Gastrocnemius medialis (tissue), 4 donors: Measurements from ENCODE around the gene TBATA. TPM values are rescaled to one million over a fixed set of nuclear protein-coding genes. Genes with fewer than 3 reads are reported as not detected.

ENCODE experiments used
- ATAC-seq, 2 donors: fragments of 150-250 bp; one replicate each; pipeline ENCODE4 v1.9.1; 2016
- DNase-seq, 2 donors: peaks; one replicate each; pipeline ENCODE4 v3.0.0-alpha.2; 2019
- H3K27ac ChIP-seq, 4 donors: fragments of 200-600 bp; sonication (generic); 1 replicate in 1 of 4; 2 replicates in 3 of 4; pipeline ENCODE4 v1.5.1; 2016 to 2018; ENCODE audit warnings: mild to moderate bottlenecking in 2 of 4, moderate library complexity in 1 of 4
- H3K27me3 ChIP-seq, 3 donors: fragments of 200-600 bp; sonication (generic) in 2 of 3; 1 replicate in 1 of 3; 2 replicates in 2 of 3; pipeline versions ENCODE4 v1.5.1 to v1.6.0; 2016 to 2019; ENCODE audit warnings: mild to moderate bottlenecking in 1 of 3, moderate library complexity in 1 of 3
- H3K36me3 ChIP-seq, 2 donors: fragments of 200-600 bp; sonication (generic) in 1 of 2; one replicate each; pipeline ENCODE4 v1.5.1; 2017 to 2018
- H3K4me1 ChIP-seq, 2 donors: fragments of 200-600 bp; sonication (generic) in 1 of 2; one replicate each; pipeline ENCODE4 v1.5.1; 2016 to 2017; ENCODE audit warnings: mild to moderate bottlenecking in 2 of 2
- H3K4me3 ChIP-seq, 4 donors: fragments of 200-600 bp; sonication (generic) in 3 of 4; 1 replicate in 1 of 4; 2 replicates in 3 of 4; pipeline ENCODE4 v1.5.1; 2016 to 2019; ENCODE audit warnings: mild to moderate bottlenecking in 2 of 4
- H3K9me3 ChIP-seq, 3 donors: fragments of 200-600 bp; sonication (generic) in 2 of 3; 1 replicate in 1 of 3; 2 replicates in 2 of 3; pipeline ENCODE4 v1.5.1; 2016 to 2019
- POLR2A ChIP-seq, 2 donors: fragments of 450-650 bp; IDR thresholded peaks; one replicate each; pipeline ENCODE4 v1.6.1; 2017; ENCODE audit warnings: antibody characterized with exemption in 2 of 2, mild to moderate bottlenecking in 2 of 2, moderate library complexity in 2 of 2
- in situ Hi-C, 4 donors: fragments of 200-750 bp; cut with MboI; loops; one replicate each; pipeline versions ENCODE4 v1.15.0 to v1.8.0; 2017; ENCODE audit warnings: low sequenced_read_pairs in 4 of 4
- intact Hi-C: fragments of 100-400 bp; cut with DNase I; formaldehyde crosslinking; loops from one replicate; pipeline ENCODE4 v1.15.1; 2023; ENCODE audit warnings: low total_unique reads
- total RNA-seq, 4 donors: library from RNA; depleted of rRNA; stranded (reverse); fragments of >200 nt; gene quantifications; one replicate each; pipeline versions ENCODE4 v1.1.0 to v1.2.3, GENCODE V29; 2016
- TF ChIP-seq, protein P1 (sequence below), 5 experiments: fragments of 450-650 bp in 3 of 5; fragments of 200-600 bp in 2 of 5; sonication (generic) in 2 of 5; IDR thresholded peaks in 4 of 5; conservative IDR thresholded peaks in 1 of 5; 1 replicate in 4 of 5; 2 replicates in 1 of 5; pipeline ENCODE4 v1.5.1; 2016 to 2019; ENCODE audit warnings: antibody characterized with exemption in 5 of 5, mild to moderate bottlenecking in 3 of 5, moderate library complexity in 3 of 5

Gene TBATA
- total RNA-seq, 4 donors from 2014 or later = not detected

DNA sequence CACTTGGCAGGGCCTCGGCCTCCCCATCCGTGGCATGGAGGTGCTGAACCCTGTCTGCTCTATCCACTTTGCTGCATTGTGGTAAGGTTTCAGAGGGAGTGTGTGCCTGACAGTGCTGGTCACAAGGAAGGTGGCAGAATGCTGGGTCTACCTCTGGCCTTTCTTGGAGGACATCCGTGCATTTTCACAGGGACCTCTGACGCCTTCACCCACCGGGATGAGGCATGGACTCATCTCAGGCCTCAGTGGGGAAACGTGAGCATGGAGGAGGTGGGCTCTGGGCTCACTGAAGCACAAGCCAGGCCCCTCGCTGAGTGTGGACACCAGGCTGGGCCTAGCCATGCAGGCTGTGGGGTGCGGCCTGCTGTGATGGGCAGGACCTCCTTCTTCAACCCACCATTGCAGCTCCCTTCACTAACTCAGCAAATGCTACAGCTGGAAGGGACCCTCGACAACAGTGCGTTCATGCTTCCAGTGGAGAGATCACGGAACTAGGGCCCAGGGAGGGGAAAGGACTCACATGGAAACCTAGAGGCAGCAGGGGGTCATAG lies 8.6 kb downstream of the TBATA start:
- Histone ChIP-seq H3K9me3 (no peaks in the 10 kb centered on the region), H3K36me3 (no peaks in the 10 kb centered on the region), H3K27me3 (no peaks in the 10 kb centered on the region), H3K27ac (no peak overlapping the region), H3K4me3 (no peak overlapping the region), H3K4me1 (no peaks in the 10 kb centered on the region)
- no peak for TF ChIP-seq POLR2A (IDR thresholded peaks at IDR 0.05)
- TF ChIP-seq, protein P1, sequence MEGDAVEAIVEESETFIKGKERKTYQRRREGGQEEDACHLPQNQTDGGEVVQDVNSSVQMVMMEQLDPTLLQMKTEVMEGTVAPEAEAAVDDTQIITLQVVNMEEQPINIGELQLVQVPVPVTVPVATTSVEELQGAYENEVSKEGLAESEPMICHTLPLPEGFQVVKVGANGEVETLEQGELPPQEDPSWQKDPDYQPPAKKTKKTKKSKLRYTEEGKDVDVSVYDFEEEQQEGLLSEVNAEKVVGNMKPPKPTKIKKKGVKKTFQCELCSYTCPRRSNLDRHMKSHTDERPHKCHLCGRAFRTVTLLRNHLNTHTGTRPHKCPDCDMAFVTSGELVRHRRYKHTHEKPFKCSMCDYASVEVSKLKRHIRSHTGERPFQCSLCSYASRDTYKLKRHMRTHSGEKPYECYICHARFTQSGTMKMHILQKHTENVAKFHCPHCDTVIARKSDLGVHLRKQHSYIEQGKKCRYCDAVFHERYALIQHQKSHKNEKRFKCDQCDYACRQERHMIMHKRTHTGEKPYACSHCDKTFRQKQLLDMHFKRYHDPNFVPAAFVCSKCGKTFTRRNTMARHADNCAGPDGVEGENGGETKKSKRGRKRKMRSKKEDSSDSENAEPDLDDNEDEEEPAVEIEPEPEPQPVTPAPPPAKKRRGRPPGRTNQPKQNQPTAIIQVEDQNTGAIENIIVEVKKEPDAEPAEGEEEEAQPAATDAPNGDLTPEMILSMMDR (IDR thresholded peaks at IDR 0.05 in 4 of 5, conservative IDR thresholded peaks at IDR 0.05 in 1 of 5) = no peak
- DNase-seq (no peak), ATAC-seq (no peak)
- intact Hi-C loops (no loop called here), in situ Hi-C loops (no loop called here)

DNA sequence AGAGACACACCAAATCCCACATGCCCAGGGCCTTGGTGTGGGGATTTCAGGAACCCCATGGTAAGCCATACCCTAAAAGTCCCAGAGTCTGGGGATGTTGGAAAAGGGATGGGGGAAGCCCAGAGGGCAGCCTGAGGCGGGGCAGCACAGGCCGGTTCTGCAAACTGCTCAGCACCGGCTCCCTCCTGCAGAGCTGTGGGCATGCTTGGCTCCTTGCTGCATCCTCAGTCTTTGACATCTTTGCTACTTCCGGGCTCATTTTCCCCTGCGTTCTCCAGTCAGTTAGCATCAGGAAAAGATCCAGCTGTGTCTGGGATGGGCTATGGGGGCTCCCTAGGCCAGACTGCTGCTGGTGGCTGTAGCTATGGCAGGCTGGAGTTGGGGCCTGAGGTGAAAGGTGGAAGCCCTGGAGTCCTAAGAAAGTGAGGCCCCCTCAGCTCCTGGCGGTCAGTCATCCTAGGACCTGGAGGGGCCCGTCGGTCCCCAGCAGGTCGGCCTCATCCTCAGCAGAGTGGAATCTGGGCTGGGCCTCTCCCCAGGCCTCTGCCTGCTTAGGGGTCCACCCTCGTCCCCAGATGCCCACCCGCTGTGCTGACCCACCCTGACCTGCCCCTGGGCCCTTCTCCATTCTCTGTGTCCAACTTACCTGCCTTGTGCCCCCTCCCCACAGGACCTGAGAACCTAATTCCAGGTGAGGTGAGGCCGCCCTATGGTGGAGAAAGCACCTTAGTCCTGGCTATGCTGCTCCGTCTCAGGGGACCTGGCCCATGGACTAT lies 9.3 kb downstream of the TBATA start:
- intact Hi-C loops = no loop called here
- in situ Hi-C loops = no loop called here
- ATAC-seq (no peak), DNase-seq (no peak)
- Histone ChIP-seq H3K27ac (no peak overlapping the region), H3K27me3 (no peaks in the 10 kb centered on the region), H3K36me3 (no peaks in the 10 kb centered on the region), H3K4me3 (no peak overlapping the region), H3K4me1 (no peaks in the 10 kb centered on the region), H3K9me3 (no peaks in the 10 kb centered on the region)
- TF ChIP-seq POLR2A (IDR thresholded peaks at IDR 0.05) = no peak
- TF ChIP-seq, protein P1 (IDR thresholded peaks at IDR 0.05 in 4 of 5, conservative IDR thresholded peaks at IDR 0.05 in 1 of 5) = no peak

DNA sequence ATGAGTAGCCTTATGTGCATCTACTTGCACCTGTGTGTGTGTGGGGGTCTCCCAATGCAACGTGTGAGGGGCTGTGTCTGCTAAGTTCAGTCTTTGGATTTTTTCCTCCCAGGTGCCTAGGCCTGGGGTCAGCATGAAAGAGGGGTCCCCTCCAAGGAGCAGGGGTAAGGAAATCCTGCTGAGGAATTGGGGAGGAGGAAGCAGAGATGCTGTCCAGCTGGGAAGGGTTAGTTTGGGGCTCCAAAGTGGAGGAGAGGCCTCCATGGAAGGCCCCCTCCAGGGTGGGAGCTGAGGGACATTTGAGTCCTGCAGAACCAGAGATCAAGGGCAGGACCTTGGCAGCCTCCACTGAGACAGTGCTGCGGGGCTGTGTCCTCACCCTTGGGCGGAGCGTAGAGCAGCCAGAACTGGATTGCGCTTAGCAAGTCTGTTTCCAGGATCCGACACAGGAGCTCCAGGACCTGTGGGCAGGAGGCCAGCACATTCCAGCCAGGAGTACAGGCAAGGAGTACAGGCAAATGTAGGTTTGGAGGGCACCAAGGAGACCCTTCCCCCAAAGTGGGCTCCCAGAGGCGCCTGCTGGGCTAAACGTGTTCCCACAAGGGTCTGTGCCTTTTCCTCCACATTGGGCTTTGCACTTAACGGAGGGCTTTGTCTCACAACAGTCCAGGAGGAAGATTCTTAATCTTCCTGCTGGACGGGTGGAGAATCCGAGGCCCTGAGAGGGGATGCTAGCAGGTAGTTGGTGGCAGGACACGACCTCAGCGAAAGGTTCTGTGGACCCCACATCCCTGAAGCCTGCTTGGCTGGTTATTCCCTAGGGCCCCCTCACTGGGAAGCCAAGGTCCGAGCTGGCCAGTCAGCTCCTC lies 10.1 kb downstream of the TBATA start:
- in situ Hi-C loops = loop anchor here in 2 of 4 donors (25.0 kb wide), 2 partner anchors 313 to 338 kb away; partner anchors contain the start of gene NODAL (in 1 of the 2)

DNA sequence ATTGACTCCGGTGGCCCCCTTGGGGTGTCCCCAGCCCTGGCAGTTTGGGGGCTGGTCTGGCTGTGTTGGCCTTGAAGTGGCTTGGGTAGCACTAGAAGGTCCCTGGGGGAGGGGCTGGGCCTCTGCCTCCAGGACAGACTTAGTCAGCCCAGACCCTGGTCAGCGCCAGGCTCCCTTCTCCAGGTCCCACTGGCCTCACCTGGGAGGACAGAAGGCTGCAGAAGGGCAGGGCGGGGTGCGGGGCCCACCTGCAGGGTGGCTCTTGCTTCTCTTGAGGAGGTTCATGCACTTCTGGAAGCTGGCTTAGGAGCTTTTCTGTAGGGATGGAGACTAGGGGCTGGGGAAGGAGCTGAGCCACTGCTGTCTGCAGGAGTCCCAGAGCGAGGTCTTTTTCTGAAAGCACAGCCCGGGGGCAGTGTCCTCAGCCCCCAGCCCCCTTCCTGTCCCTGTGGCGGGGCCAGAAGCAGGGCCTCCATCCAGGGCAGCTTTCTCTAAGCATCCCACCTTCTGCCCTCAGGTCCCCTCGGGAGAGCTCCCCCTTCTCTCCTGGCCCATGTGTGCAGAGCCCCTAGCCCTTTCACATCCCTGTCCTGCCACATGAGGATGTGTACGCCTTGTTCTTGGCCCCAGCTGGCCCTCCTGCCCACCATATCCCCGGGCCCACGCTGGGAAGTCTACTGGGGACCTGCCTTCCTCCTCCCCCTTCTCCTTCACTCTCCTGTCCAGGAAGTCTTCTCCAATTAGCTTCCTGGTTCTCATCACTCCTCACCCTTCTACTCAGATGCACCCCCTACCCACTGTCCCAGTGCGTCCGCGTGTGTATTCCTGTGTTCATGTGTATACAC lies 11.0 kb downstream of the TBATA start:
- DNase-seq (no peak), ATAC-seq (no peak)
- no peak for TF ChIP-seq POLR2A (IDR thresholded peaks at IDR 0.05)
- TF ChIP-seq, protein P1 (IDR thresholded peaks at IDR 0.05 in 4 of 5, conservative IDR thresholded peaks at IDR 0.05 in 1 of 5) = no peak
- Histone ChIP-seq H3K27ac (no peak overlapping the region), H3K36me3 (no peaks in the 10 kb centered on the region), H3K27me3 (no peaks in the 10 kb centered on the region), H3K9me3 (no peaks in the 10 kb centered on the region), H3K4me3 (no peak overlapping the region), H3K4me1 (no peaks in the 10 kb centered on the region)
- intact Hi-C loops = no loop called here
- in situ Hi-C loops = loop anchor here in 2 of 4 donors (25.0 kb wide), 2 partner anchors 312 to 337 kb away; partner anchors contain the start of gene NODAL (in 1 of the 2)

More for the DNA sequence above, 10.1 kb downstream of the TBATA start:
- Histone ChIP-seq H3K4me3 (no peak overlapping the region), H3K4me1 (no peaks in the 10 kb centered on the region), H3K27me3 (no peaks in the 10 kb centered on the region), H3K36me3 (no peaks in the 10 kb centered on the region), H3K9me3 (no peaks in the 10 kb centered on the region), H3K27ac (no peak overlapping the region)
- ATAC-seq = no peak
- no peak for DNase-seq
- intact Hi-C loops = no loop called here
- TF ChIP-seq POLR2A (IDR thresholded peaks at IDR 0.05) = no peak
- TF ChIP-seq, protein P1 (IDR thresholded peaks at IDR 0.05 in 4 of 5, conservative IDR thresholded peaks at IDR 0.05 in 1 of 5) = no peak
